Activated CD4-positive, CD25-positive, alpha-beta regulatory T cell treated with anti-CD3 and anti-CD28 coated beads, Interleukin-2, amount 50 U/mL, for 24 hours (primary cell): ENCODE results near the gene MINDY4.

Experiments used
- ATAC-seq, 2 donors: fragments of 150-1000 bp; cut with Tn5 transposase; one replicate each; pipeline ENCODE4 v1.10.0; 2021; ENCODE audit warnings: mild to moderate bottlenecking in 1 of 2, moderate library complexity in 1 of 2

MINDY4 gene

GRCh38 chr7:30743371-30744074, 27.7 kb upstream of the MINDY4 start:
- ATAC-seq: no peak

GRCh38 chr7:30744075-30744417, 27.2 kb upstream of the MINDY4 start:
- peak in 1 of 2 donors; percentile 17 for ATAC-seq

GRCh38 chr7:30745261-30745941, 25.8 kb upstream of the MINDY4 start:
- ATAC-seq: no peak

DNA sequence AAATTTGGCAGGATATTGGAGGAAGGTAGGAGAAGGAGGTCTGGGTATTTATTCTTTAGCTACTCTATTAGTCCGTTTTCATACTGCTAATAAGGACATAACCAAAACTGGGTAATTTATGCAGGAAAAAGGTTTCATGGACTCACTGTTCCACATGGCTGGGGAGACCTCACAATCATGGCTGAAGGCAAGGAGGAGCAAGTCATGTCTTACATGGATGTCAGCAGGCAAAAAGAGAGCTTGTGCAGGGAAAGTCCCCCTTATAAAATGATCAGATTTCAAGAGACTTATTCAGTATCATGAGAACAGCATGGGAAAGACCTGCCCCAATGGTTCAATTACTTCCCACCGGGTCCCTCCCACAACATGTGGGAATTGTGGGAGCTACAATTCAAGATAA, 21.2 kb upstream of the MINDY4 start:
- ATAC-seq: no peak

DNA sequence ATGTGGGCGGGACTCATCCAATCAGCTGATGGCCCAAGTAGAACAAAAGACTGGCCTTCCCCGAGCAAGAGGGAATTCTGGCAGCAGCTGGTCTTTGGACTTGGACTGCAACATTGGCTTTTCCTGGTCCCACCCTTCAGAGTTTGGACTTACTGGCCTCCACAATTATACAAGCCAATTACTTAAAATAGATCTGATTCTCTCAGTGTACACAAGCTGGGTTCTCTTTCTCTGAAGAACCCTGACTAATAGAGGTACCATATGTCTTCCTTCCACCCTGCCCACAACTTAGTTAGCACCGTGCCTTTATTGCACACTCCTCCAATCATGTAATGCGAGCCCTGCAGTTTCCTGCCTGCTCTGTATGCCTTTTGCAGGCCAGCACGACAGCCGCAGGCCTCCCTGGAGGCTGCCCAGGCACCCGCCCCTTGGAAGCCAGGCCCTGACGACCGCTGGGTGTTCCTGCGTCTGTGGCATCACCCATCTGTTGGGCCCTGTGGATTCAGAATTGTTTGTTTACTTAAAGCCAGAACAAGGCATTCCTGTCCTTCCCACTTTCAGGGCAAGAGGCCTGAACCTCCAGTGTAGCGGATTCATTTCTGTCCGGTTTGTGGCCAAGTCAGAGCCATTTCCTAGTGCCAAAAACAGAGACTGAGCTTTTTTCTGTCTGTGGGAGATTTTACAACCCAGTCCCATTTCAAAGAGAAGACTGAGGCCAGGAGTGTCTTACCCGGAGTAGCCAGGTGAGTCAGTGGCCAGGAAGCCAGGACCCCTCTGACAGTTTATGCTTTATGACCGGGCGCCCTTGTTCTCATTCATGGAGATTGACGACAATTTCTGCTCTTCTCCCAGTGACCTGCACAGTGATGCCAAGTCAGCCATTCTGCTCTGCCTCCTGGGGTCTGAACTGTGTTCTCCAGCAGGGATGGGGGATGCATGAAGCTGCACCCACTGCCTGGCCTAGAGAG, 20.2 kb upstream of the MINDY4 start:
- ATAC-seq: no peak

DNA sequence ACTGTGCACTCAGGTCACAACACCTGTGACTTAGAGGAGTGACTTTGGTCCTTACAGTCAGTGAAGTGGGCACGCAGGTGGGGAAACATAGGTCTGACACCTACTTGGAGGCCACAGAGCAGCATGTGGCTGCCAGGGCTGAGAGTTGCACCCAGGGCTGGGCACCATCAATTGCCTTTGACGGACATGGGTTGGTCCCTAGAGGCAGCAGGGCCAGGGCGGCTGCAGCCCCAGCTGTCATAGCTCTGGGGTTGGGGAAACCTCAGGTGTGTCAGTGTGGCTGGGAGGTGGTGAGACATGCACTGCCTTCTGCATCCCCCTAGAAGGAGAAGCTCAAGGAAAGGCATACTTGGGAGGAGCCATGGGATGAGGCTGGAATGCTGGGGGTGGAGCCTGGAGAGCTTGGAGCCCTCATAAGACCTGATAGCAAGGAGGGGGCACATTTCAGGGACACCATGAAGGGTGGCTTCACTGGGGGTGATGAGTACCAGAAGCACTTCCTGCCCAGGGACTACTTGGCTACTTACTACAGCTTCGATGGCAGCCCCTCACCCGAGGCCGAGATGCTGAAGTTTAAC, 19.4 kb upstream of the MINDY4 start, which contains the start of gene INMT:
Gene INMT (plus strand): TSS at position 440 of the 578 bp plus-strand sequence. CDS start 16 bp downstream, at position 456.
- no peak for ATAC-seq

GRCh38 chr7:30752484-30752883, 18.7 kb upstream of the MINDY4 start:
- no peak for ATAC-seq

DNA sequence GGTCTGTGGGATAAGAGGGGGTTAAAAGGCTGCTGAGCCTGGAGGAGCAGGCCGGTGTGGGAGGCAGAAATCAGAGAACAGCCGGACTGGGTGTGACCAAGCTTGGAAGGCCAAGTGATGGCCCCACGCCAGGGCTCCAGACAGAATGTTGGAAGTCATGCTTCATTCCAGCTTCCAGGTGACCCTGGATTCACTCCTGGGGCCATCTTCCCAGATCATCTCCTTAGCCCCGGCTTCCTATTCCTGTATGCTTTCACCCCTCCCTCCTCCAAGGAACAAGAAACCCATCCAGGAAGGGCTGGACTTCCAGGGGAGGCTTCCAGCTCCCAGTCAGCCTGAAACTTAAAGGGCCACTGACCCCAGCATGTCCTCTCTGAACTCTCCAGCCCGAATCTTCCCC, 18.2 kb upstream of the MINDY4 start:
- ATAC-seq: no peak

- no peak for ATAC-seq
Observed at GRCh38 chr7:30754315-30754877, 16.8 kb upstream of the MINDY4 start.

DNA sequence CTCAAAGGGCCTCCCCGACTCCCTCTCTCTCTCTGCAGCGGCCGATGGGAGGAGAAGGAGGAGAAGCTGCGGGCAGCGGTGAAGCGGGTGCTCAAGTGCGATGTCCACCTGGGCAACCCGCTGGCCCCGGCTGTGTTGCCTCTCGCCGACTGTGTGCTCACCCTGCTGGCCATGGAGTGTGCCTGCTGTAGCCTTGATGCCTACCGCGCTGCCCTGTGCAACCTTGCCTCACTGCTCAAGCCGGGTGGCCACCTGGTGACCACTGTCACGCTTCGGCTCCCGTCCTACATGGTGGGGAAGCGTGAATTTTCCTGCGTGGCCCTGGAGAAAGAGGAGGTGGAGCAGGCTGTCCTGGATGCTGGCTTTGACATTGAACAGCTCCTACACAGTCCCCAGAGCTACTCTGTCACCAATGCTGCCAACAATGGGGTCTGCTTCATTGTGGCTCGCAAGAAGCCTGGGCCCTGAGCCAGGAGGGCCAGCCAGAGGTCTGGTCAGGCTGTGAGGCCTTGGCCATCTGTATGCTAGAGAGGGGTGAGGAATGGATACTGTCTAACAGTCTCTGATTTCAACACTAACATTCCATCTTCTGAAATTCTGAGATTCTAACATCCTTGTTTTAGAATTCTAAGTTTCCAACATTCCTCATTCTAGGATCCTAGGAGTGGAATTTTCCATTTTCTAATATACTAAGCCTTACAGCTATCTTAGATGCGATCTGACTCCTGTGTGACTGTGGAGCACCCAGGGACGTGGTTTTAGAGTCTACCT, 15.6 kb upstream of the MINDY4 start:
- no peak for ATAC-seq

GRCh38 chr7:30757342-30757692, 13.9 kb upstream of the MINDY4 start:
- ATAC-seq: no peak

DNA sequence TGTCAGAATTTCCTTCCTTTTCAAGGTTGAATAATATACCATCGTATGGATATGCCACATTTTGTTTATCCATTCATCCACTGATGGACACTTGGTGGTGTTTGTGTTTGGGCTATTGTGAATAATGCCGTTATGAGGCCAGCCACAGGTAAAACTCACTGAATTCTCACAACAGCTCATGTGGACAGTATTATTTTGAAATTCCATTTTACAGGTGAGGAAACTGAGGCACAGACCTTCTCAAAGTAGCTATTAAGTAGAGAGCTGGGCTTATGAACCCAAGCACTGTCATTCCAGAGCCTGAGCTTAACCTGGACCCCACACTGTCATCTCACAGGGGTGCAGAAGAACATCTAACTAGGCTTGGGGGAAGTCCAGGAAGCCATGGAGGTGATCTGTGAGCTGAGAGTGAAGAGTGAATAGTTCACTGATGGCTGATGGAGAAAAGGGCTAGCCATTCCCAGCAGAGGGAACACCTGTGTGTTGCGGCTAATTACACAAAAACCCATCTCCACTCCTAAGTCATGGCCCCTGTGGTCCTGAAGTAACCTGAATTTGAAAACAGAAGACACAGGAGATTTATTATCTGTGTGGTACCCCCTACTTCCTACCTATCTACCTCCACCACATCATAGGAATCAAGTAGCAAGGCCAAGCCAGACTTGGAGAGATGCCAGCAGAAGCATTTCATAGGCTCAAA, 10.6 kb upstream of the MINDY4 start:
- ATAC-seq: no peak

- ATAC-seq: no peak
Observed at GRCh38 chr7:30761214-30762156, 9.7 kb upstream of the MINDY4 start.

GRCh38 chr7:30764030-30764975, 6.9 kb upstream of the MINDY4 start:
- no peak for ATAC-seq

DNA sequence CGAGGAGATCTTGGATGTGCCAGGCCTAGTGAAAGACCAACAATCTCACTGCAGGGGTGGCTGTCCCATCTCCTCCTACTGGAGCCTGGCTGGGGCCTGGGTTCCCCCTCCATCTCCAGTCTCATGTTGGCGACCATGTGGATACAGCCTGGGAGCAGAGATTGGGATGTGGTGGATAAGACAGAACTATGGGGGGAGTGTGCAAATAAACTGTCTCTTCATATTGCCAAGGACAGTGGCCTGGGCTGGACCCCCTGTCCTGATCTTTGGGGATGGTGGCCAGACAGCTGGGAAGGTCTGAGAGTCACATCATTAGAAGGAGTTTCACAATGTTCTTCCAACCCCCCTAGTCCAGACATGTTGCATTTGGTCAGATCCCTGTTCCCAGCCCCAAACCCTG, 5.8 kb upstream of the MINDY4 start:
- no peak for ATAC-seq

GRCh38 chr7:30770845-30771173, 408 bp upstream of the MINDY4 start:
- no peak for ATAC-seq

DNA sequence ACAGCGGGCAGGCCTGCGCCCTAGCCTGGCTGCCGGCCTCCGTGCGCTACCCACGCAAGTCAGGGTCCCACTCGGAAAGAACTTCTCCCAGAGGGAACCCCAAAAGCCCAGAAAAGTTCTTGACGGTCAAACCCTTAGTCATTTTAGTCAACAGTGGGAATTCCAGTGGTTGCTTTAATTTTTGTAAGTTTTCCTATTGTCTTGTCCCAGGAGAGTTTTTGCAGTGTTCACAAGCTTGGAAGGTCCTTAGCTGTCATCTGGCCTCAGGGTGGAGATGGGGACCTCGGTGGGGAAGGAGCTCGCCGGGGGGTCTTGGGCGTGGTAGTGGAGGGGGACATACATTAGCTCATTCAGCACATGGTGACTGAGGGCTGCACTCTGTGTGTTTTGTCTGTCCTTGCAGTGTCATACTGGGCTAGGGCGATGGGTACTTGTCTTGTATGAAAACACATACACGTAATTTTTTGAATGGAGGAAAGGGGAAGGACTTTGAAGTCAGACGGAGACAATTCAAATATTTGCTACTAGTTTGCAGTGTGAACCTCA, 736 bp downstream of the MINDY4 start:
- ATAC-seq: peak; percentile 25 to 30

GRCh38 chr7:30772984-30773383, 1.8 kb downstream of the MINDY4 start:
- ATAC-seq: no peak

GRCh38 chr7:30775992-30776391, 4.8 kb downstream of the MINDY4 start:
- ATAC-seq: no peak
